NCI-H2029 (cell line): ENCODE data around the gene ETV3L.

ENCODE experiments used
- DNase-seq: peaks from one replicate; lab custom pipeline; 2025; lab: John Stamatoyannopoulos, UW

Gene ETV3L

DNA sequence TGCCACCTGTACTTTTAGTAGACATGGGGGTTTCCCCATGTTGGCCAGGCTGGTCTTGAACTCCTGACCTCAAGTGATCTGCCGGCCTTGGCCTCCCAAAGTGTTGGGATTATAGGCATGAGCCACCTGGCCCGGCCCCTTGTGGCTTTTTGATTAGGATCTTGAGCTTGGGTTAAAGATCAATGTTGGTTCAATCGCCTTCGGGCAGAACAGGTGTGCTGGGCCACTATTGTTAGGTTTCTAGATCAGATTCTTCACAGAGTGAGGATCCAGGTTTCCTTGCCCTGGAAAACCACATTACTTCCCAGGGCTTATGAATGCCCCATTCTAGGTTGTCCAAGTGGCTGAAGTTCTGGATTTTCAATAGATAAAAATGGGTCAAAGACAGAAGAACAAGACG lies 32.5 kb upstream of the ETV3L start:
- DNase-seq: no peak

DNA sequence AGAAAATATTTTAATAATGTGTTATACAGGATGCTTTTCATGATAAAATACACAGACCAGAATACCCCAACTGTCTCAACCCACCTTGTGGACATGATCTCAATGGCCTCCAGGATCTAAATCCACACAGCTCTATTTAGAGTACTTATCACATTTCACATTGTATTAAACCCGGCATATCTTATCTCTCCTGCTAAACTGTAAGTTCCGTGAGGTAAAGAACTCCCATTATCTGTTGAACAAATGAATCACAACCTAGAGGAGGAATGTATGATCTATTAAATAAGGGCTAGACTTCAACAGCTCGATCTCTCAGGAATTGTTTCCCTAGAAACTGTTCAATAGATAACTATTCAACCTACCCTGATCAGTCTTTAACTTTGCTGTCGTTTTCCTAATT lies 31.7 kb upstream of the ETV3L start:
- no peak for DNase-seq

DNA sequence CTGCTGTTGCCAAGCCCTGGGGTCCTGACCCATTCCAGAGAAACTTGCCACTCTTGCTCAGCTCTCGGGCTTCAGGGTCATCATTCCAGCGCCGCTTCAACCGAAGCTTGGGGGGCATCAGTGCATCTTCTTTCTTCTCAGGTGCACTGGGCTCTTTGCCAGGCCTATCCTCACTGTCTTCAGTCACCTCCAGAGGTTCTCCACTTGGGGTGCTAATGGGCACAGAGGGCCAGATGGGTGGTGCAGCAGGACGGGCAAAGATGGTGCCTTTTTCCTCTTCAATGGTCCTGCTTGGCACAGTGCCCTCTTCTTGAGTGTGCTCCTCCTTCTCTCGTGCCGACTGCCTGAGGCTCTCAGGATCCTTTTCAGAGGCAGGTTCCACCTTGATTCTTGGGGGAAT lies 25.2 kb upstream of the ETV3L start:
- DNase-seq: no peak

DNA sequence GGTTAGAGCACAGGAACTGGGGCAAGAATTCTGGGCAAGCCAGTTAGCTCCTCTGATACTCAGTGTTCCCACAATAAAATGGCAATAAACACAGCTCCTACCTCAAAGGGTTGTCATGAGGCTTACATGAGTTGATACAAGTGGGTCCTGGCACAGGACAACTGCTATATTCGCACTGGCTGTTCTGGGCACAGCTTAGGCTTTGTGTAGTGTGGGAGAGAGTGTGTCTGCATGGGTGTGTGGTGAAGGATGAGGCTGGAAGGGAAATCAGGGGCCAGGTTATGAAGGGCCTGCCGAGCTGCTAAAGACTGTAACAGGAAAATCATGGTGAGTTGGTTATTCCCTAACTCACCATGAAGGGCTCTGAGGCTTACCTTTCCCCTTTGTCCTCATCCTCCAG lies 19.8 kb upstream of the ETV3L start:
- no peak for DNase-seq

DNA sequence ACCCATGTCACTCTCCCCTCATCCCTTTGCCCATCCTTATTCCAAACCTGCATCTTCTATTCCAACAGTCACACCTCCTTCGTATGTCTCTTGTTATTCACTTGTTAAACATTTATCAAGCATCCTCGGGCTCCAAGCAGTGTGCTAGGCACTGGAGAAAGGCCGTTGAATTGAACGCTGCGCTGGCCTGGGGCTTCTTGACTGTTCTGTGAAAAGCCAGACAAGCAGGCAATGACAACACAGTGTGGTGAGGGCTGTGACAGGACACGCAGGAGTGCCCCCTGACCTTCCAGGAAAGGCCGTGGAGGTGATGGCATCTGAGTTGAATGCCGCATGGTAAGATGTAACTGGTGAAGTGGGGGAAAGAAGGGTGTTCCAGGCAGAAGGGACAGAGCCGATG lies 19.4 kb upstream of the ETV3L start:
- DNase-seq: no peak

DNA sequence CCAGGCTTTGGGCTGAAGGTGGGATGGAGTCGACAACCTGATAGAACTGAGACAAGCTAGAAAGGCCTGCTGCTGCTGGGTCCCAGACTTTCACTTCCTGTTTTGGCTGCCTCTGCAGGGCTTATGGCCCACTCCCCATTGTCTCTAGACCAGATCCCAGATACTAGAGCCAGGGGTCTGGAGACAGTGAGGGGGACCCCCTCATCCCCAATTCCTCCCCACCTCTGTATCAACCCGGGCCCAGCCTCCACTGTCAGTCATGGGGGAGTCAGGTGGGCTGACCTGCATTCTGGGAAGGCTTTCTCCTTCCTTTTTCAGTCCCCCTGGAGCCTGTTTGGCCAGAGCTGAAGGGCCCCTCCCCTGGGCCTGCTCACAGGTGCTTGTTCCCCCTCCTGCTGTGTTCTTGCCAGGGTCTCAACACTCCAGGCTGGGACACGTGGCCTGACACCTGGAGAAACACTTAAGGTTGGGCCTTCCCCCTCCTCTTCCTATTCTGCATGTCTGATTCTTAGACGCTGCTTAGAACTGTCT lies 18.0 kb upstream of the ETV3L start:
- DNase-seq: no peak

DNA sequence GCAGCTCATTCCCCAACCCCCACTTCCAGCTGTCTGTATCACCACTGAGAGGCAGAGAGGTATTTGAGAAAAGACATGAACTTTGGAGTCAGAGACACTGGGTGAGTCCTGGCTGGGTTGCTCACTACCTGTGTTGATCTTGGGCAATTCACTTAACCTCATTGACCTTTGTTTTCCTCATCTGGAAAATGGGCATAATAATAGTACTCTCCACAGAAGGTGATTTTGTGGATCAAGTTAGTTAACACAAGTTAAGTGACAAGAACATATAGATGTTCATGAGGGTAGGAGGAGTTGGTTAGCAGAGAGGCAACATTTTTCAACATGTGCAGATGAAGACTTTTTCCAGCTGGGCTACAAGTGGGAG lies 17.1 kb upstream of the ETV3L start:
- no peak for DNase-seq

DNA sequence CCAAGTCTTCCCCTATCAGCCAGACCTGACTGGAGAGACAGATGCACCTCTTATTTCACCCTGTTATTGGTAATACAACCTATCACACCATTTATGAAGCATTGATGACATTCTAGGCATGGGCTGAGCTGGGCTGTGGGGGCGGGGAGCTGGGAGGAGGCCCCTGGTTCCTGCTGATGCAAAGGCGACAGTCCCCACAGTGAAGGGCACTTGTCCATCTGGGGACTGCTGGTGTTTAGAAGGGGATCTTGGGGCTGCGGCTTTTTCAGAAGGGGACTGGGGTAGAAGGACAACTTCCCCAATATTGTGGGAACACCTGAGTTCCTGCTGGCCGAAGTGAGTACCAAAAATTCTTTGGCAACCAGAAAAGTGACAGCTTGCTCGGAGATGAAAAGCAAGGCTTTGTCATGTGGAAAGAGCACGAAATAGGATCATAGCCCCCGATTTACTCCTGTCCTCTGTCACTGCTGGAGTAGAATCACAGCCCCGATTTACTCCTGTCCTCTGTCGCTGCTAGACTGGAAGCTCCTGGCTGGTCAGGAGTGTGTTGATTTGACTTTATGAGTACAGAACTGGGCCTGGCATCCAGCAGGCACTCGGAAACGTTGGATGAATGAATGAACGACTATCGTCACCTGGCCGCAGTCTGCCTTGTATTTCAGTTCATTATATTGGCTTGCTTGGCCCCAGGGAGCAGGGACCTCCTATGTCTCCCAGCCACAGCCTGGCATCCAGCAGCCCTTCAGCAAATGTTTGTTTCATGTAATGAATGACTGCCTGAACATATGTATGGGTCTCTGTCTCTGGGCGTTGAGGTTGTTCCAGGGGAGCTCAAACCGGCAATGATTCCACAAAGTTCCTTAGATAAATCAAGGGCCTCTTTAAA lies 16.5 kb upstream of the ETV3L start:
- DNase-seq: no peak

DNA sequence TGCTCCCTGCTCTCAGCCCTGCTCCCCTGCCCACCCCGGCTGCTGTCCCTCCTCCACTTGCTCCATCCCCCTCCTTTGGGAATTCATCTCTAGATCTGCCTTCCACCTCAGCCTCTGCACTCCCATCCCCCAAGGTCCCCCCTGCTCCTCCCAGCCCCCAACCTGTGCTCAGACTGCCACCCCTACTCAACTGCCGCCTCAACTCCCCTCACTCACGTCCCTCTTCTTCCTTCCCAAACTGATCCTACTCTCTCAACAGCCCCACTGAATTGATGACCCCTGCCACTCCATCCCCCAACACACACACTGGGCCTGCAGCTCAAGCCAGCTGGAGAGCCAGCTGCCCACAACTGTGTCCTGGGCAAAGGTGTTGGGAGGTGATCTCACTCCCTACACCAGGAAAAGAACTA lies 15.8 kb upstream of the ETV3L start:
- no peak for DNase-seq

DNA sequence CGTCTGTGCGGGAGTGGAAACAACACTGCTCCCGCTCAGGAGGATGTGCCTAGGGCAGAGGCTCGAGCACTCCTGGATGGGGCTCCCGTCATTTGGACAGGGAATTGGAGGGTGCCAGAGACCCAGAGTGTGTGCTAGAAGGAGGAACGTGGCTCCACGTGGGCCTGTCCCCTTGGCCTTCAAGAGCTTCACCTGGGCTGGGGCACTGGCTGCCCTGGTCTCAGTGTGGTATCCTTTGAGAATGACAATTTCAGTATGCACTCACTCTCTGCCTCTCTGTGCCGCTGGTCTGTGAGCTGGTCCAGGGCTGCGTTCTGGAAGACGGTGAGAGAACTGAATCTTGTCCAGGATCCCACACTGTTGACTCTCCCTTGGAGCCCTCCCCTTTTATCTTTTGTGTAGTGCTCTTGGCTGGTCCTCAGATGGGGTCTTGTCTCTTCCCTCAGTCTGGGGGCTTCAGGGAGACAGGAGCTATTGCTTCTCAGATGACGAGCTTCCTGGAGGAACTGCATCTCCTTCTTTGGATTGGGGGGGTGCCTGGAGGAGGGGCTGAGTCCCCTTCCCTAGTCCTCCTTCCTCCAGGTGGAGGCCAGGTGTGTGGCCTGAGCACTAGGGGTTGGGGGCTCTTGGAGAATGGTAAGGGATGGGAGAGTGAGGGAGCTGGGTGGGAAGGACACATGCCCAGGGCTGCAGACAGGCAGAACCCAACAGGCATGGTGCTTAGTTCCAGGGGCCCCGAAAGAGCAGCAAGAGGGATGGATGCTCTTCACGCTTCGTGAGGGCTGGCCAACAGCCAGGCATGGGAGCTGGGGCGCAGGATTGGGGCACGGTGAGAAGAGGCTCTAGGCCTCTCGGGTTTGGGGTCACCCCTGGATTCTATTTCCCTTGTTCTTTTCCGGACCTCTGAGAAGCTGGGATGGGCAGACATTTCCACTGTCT lies 14.8 kb upstream of the ETV3L start:
- no peak for DNase-seq

DNA sequence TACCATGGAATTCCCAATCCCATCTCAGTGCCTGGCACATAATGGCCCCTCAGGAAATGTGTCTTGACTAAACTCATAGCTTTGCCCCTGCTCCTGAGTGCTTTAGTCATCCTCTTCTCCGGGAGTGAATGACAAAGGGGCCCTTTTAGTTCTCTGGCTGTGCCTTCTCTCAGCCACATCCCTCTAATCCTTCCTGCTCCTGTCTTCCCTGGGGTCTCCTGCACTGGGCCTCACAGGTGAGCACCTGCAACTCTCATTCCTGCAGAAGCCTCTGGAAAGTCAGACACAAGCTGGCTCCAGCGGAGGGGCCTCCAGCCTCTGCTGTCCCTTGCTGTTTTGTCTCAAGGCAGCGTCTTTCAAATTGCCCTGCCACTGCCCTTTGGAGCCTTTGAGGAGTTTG lies 14.0 kb upstream of the ETV3L start:
- no peak for DNase-seq

DNA sequence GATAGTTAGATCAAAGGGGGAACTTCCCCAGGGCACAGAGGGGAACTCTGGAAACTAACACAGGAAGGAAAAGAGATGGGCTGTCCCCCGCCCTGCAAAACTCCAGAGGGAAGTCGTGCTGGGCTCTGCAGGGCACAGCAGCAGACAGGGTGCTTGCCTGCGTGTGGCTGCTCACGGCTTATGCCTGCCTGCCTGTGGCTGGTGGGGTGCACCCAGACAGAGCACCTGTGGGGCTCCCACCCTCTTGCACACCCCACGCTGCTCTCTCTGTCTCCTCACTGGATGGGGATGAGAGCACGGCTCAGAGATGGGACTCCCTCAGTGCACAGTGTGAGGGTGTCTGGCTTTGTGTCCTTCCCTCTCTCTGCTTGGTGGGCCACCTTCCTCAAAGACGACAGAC lies 13.5 kb upstream of the ETV3L start:
- DNase-seq: no peak

DNA sequence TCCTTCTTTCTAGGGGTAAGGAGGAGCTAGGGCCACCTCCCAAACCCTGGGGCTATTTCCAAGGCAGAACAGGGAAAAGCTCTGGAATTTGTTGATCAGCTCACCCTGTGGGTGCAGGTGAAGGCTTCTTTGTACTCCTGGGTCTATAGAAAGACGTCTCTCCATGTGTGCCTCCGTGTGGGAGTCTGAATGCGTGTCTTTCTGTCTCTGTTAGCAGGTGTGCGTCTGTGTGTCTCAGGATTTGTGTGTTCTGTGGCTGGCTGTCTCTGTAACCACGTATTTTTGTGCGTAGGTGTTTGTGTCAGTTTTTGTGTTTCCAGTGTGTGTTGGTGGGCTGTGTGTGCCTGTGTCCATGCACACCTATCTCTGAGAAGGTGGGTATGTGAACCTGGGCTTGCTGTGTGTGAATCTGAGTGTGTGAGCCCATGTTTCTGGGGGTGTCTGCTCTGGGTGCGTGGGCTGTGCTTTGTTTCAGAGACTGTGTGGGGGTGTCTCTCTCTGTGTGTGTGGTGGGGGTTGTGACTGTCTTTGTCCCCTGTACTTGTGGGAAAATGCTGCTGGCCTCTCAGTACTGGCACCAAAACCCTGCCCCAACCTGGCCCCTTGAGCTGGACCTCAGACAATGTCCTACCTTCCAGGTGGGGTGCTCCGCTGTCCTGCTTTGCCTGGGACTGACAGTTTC lies 12.7 kb upstream of the ETV3L start:
- no peak for DNase-seq

DNA sequence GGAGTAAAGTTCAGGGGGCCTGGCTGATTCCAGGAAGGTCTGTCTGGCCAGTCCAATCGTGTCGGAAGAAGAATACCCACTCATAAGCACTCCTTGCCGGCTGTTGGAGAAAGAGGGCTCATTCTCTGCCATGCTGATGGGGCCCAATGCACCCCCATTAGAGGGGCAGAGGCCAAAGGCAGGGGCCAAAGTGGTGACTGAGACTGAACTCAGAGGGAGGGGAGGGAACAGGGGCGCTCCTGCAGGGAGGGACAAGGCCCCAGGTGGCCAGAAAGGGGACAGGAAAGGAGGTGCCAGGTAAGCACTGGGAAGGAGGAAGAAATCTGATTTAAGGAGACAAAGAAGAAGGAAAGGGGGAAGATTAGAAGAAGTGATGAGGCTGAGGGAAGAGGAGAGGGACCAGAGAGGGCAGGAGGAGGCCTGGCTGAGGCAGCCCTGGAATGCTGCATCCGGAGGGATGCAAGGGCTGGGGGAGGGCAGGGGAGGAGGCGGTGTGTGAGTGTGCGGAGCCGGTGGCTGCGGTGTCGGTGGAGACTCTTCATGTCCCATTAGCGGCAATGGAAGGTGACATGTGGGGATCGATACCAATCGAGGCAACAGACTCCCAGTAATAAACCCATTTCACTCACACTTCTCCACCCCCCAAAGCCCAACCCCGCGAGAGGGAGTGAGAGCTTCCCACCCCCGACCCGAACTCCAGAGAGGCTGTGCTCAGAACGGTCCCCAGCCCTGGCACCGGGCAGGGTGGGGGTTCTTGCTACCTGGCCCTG lies 12.0 kb upstream of the ETV3L start:
- no peak for DNase-seq

DNA sequence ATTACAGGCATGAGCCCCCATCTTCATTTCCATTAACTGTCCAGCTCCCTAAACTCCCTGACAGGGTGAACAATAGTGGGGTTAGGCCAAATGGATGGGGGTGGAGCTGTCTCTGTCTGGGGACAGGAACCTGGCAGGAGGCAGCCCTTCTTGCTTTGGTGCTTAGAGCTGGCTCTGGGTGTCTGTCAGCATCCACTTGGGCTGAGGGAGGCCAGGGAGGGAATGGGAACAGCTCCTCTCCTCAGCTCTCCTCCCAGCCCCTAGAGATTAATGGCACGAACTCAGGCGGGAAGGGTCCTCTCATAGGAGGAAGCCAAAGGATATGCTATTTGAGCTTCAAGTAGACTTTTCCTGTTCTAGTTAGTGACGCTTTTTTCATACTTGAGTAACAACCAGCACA lies 11.1 kb upstream of the ETV3L start:
- no peak for DNase-seq

DNA sequence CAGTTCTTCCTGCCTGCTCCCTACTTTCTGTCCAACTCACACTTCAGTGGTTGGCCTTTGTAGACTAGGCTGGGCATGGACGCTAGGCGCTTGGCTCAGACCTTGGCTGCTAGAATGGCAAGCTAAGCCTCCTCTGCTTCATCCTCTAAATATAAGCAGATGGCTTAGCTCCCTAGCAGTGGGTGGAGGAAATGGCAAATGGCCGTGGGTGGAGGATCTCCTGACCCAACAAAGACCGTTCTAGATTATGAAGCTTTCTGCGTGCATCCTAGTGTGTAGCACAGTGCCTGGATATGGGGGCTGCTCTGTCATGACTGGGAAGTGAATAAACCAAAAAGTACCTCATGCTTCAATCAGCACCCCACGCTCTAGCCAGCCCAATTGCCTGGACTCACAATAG lies 10.4 kb upstream of the ETV3L start:
- DNase-seq: no peak

DNA sequence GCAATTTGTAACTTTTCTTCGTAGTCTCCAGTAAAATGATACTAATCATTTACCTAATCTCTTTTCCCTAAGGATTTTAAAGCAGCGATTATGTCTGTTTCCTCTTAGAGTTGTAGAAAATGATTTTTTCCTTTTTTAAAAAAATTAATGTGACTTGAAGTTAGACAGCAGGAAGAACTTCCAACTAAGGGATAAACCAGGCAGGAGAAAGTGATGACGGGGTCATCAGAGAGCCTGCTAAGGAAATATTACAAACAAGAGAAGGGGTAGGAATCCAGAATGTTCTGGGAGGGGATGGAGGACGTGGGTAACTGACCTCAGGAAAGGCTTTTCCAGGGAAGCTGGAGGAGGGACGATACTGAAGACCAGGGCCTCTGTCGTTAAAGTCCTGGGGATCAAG lies 8.8 kb upstream of the ETV3L start:
- no peak for DNase-seq

DNA sequence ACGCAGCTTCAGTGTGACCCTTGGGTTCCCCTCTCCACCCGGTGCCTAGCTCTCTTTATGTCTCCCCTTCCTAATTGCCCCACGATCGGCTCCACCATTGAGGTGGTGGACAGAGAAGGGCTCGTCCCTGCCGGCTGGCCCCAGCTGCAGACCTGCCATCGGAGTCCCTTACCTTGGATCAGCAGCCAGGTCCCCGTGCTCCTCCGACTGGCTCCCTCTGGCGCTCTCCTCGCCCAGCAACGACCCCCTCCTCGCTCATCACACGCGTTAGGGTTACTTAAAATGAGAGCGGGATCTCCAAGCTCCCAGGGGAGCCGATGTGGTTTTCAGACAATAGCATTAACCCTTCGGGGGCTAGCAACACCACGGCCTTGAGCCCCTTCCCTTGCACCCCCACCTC lies 8.1 kb upstream of the ETV3L start:
- no peak for DNase-seq

DNA sequence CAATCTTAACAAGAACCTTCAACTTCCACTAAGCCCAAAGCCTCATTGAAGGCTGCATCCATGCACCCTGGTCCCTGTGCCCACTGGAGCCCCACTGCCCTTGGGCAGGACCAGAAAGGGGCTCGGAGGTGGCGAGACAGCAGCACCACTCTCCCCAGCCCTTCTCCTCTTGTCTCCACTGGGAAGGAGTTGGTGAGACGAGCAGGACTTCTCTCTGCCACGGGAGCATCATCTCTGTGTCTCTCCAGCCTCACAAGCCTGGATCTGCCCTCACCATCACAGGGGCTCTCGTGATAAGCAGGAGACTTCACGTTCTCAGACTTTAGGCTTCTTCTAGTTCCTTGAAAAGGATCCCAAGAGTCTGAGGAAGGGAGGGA lies 7.2 kb upstream of the ETV3L start:
- no peak for DNase-seq

DNA sequence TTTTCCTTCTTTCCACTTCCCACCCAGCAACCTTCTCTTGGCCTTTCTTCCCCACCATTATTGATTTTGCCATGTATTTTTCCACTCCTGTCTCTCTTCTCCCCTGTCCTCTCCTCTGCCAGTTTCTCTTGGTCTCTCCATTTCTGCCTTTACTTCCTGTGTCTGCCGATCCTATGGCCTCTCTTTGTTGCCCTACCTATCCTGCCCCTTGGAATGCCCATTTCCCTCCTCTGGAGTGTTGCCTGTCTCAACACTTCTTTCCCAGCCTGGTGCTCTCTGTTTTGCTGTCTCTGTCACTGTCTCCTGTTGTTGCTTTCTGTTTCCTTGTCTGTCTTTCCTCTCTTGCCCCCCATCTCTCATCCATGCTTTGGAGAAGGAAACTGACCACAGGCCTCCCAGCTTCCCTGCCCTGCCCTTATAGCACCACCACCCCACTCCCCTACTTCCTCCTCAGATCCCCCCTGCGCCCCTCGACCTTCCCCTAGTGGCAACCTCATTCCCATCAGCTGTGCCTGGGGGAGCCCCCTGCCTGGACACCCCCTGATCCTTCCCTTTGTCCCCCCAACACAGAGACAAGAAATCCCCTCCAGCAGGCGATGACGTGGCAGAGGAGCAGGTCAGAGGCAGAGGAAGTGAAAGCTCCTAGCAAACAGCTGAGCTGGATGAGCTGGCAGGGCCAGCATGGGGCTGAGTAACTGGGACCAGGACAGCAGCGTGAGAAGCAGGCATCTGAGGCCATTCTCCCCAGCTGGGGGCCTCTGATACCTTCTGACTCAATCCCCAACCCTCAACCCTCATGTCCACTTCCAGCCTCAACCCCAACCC lies 6.6 kb upstream of the ETV3L start:
- DNase-seq: no peak
